Urothelium cell line (cell line): ENCODE results near the gene MNAT1.
A peak's percentile ranks its signal among the peaks of the same experiment; 100 is the strongest.
"Not testable (repeated sequence)": the region's sequence is repeated elsewhere in the genome, so short reads cannot be mapped to it uniquely, and the experiment has no call there.

Source experiments
- DNase-seq: peaks from one replicate; pipeline ENCODE4 v3.0.0; 2011; ENCODE audit warnings: low spot score, mixed read lengths
- FAIRE-seq: peaks from 2 replicates; lab custom pipeline; 2011; peaks lifted over from hg19 to GRCh38; lab: Jason Lieb, UNC

Gene MNAT1

GRCh38 chr14:60736494-60736893 is 1.9 kb downstream of the MNAT1 start:
- DNase-seq: no peak

GRCh38 chr14:60738843-60739508 is 4.4 kb downstream of the MNAT1 start:
- no peak for FAIRE-seq
- no peak for DNase-seq

More at GRCh38 chr14:60736494-60736893, 1.9 kb downstream of the MNAT1 start:
- FAIRE-seq: no peak

GRCh38 chr14:60744566-60744965 is 10.0 kb downstream of the MNAT1 start:
- DNase-seq: no peak
- FAIRE-seq: no peak

- FAIRE-seq: peak; percentile 27
- DNase-seq: no peak
Observed at GRCh38 chr14:60753264-60754119, 18.9 kb downstream of the MNAT1 start.

GRCh38 chr14:60756847-60757246 is 22.3 kb downstream of the MNAT1 start:
- FAIRE-seq (no peak), DNase-seq (no peak)

- FAIRE-seq: peak; percentile 35
Observed at GRCh38 chr14:60757567-60758002, 23.0 kb downstream of the MNAT1 start.

GRCh38 chr14:60758885-60759284 is 24.3 kb downstream of the MNAT1 start:
- no peak for DNase-seq
- FAIRE-seq: no peak

More at GRCh38 chr14:60757567-60758002, 23.0 kb downstream of the MNAT1 start:
- no peak for DNase-seq

- FAIRE-seq (no peak), DNase-seq (no peak)
Observed at GRCh38 chr14:60760209-60760608, 25.6 kb downstream of the MNAT1 start.

GRCh38 chr14:60760644-60761364 is 26.2 kb downstream of the MNAT1 start:
- FAIRE-seq (no peak), DNase-seq (peak; percentile 32)

- FAIRE-seq: no peak
- no peak for DNase-seq
Observed at GRCh38 chr14:60768602-60769001, 34.0 kb downstream of the MNAT1 start.

- DNase-seq: no peak
- FAIRE-seq: no peak
Observed at GRCh38 chr14:60771117-60771516, 36.6 kb downstream of the MNAT1 start.

GRCh38 chr14:60773558-60773957 is 39.0 kb downstream of the MNAT1 start:
- DNase-seq (no peak), FAIRE-seq (no peak)

- no peak for FAIRE-seq
Observed at GRCh38 chr14:60775296-60775695, 40.7 kb downstream of the MNAT1 start.

GRCh38 chr14:60777856-60778578 is 43.5 kb downstream of the MNAT1 start:
- no peak for FAIRE-seq
- no peak for DNase-seq

More at GRCh38 chr14:60775296-60775695, 40.7 kb downstream of the MNAT1 start:
- peak; percentile 50 for DNase-seq

- not testable (repeated sequence) for FAIRE-seq, DNase-seq
Observed at GRCh38 chr14:60779745-60780514, 45.4 kb downstream of the MNAT1 start.

GRCh38 chr14:60780558-60780957 is 46.0 kb downstream of the MNAT1 start:
- not testable (repeated sequence) for DNase-seq
- peak; percentile 77 for FAIRE-seq

GRCh38 chr14:60786905-60787304 is 52.3 kb downstream of the MNAT1 start:
- FAIRE-seq: peak; percentile 86

GRCh38 chr14:60789656-60790055 is 55.1 kb downstream of the MNAT1 start:
- FAIRE-seq: no peak
- no peak for DNase-seq

More at GRCh38 chr14:60786905-60787304, 52.3 kb downstream of the MNAT1 start:
- DNase-seq: no peak

- FAIRE-seq: no peak
- DNase-seq: no peak
Observed at GRCh38 chr14:60790850-60791249, 56.3 kb downstream of the MNAT1 start.

- DNase-seq (no peak), FAIRE-seq (peak; percentile 76)
Observed at GRCh38 chr14:60796434-60796833, 61.9 kb downstream of the MNAT1 start.
